ENCODE results near the gene ABO.
"Not testable (repeated sequence)": the region's sequence is repeated elsewhere in the genome, so short reads cannot be mapped to it uniquely, and the experiment has no call there.

ABO gene

GRCh38 chr9:133223159-133223756, 51.7 kb downstream of the ABO start:
- not testable (repeated sequence) for DNase-seq

- DNase-seq, result not testable (repeated sequence)
These were observed 53.0 kb downstream of the ABO start for GRCh38 chr9:133221994-133222393.

GRCh38 chr9:133221177-133221809, 53.7 kb downstream of the ABO start:
- no peak for DNase-seq

- DNase-seq, result not testable (repeated sequence)
These were observed 56.7 kb downstream of the ABO start for GRCh38 chr9:133218049-133218975.

- DNase-seq, result not testable (repeated sequence)
These were observed 57.5 kb downstream of the ABO start for GRCh38 chr9:133217333-133217988.

GRCh38 chr9:133214276-133214675, 60.7 kb downstream of the ABO start:
- DNase-seq, result not testable (repeated sequence)

- DNase-seq, result no peak
These were observed 64.4 kb downstream of the ABO start for GRCh38 chr9:133210609-133211008.

- DNase-seq, result no peak
These were observed 64.8 kb downstream of the ABO start for GRCh38 chr9:133210202-133210532.

GRCh38 chr9:133209327-133210201, 65.4 kb downstream of the ABO start:
- not testable (repeated sequence) for DNase-seq

- DNase-seq, result not testable (repeated sequence)
These were observed 66.1 kb downstream of the ABO start, which contains the start of gene OBP2B for GRCh38 chr9:133208880-133209300. Gene OBP2B (minus strand): TSS chr9:133209250. CDS start chr9:133209199, 51 bp downstream.

GRCh38 chr9:133208171-133208879, 66.7 kb downstream of the ABO start:
- DNase-seq, result not testable (repeated sequence)

- no peak for DNase-seq
These were observed 67.3 kb downstream of the ABO start for GRCh38 chr9:133207540-133208170.

GRCh38 chr9:133207021-133207531, 67.9 kb downstream of the ABO start:
- DNase-seq, result no peak

GRCh38 chr9:133205996-133206931, 68.7 kb downstream of the ABO start:
- DNase-seq, result no peak

- not testable (repeated sequence) for DNase-seq
These were observed 69.5 kb downstream of the ABO start for GRCh38 chr9:133205481-133205887.

Data from NCI-H1436 treated with DMSO at 0.1 percent for 48 hours (cell line).